B cell (primary cell): ENCODE data around the gene EFCAB14. TPM values are rescaled to one million over a fixed set of nuclear protein-coding genes. Genes with fewer than 3 reads are reported as not detected.

Source experiments
- ATAC-seq: fragments of 200-7000 bp; cut with Tn5 transposase; one replicate; pipeline ENCODE4 v1.10.0; 2021; ENCODE audit warnings: low read depth, mild to moderate bottlenecking, moderate number of reproducible peaks, moderate library complexity
- CTCF ChIA-PET: fragments of 350-600 bp; sonication (Branson Sonifier 250); formaldehyde crosslinking; loops from one replicate; lab custom pipeline; 2021; ENCODE audit warnings: antibody characterized with exemption, inconsistent platforms; lab: Charles Lee
- POLR2A ChIA-PET: fragments of 350-600 bp; sonication (Branson Sonifier 250); formaldehyde crosslinking; loops from one replicate; lab custom pipeline; 2021; ENCODE audit warnings: antibody characterized with exemption; lab: Charles Lee
- DNase-seq: peaks from one replicate; pipeline ENCODE4 v3.0.0; 2013
- H2AFZ ChIP-seq: 2 replicates; pipeline ENCODE4 v1.6.1; 2012; ENCODE audit warnings: mild to moderate bottlenecking, low read depth, low read length; ENCODE audit not compliant: insufficient read depth, poor library complexity, severe bottlenecking
- H3K27ac ChIP-seq, 2 donors: 1 replicate in 1 of 2; 2 replicates in 1 of 2; pipeline ENCODE4 v1.5.1; 2012 to 2013; ENCODE audit warnings: low read length in 2 of 2, mild to moderate bottlenecking in 2 of 2, moderate library complexity in 1 of 2
- H3K27me3 ChIP-seq, 4 experiments: fragments of 200-600 bp in 1 of 4; sonication (generic) in 1 of 4; replicated peaks in 1 of 4; 1 replicate in 2 of 4; 2 replicates in 2 of 4; pipeline versions ENCODE4 v1.6.1 to v1.7.0; 2013 to 2016; ENCODE audit warnings: low read length in 3 of 4, mild to moderate bottlenecking in 2 of 4, mixed read lengths in 1 of 4, moderate library complexity in 1 of 4; ENCODE audit not compliant: insufficient read depth in 4 of 4, control insufficient read depth in 3 of 4; ENCODE audit errors: control extremely low read depth in 1 of 4
- H3K36me3 ChIP-seq, 2 experiments: replicated peaks in 1 of 2; 1 replicate in 1 of 2; 2 replicates in 1 of 2; pipeline versions ENCODE4 v1.6.1 to v1.7.1; 2013; ENCODE audit warnings: low read length in 1 of 2; ENCODE audit not compliant: insufficient read depth in 2 of 2, control insufficient read depth in 1 of 2; ENCODE audit errors: control extremely low read depth in 1 of 2, extremely low read depth in 1 of 2
- H3K4me1 ChIP-seq, 2 donors: fragments of 200-600 bp in 1 of 2; sonication (generic) in 1 of 2; 1 replicate in 1 of 2; 2 replicates in 1 of 2; pipeline versions ENCODE4 v1.5.1 to v1.6.1; 2013 to 2017; ENCODE audit warnings: low read length in 2 of 2; ENCODE audit not compliant: control insufficient read depth in 2 of 2, insufficient read depth in 2 of 2
- H3K4me2 ChIP-seq: replicated peaks from 2 replicates; pipeline ENCODE3; 2012; ENCODE audit warnings: mild to moderate bottlenecking, low read depth, low read length; ENCODE audit not compliant: poor library complexity, severe bottlenecking
- H3K4me3 ChIP-seq, 5 experiments: fragments of 200-600 bp in 1 of 5; sonication (generic) in 1 of 5; 1 replicate in 3 of 5; 2 replicates in 2 of 5; pipeline versions ENCODE4 v1.5.1 to v1.7.0; 2011 to 2016; ENCODE audit warnings: low read length in 4 of 5, mild to moderate bottlenecking in 4 of 5, low read depth in 2 of 5, control low read depth in 1 of 5, moderate library complexity in 1 of 5; ENCODE audit not compliant: insufficient read depth in 1 of 5; ENCODE audit errors: control extremely low read depth in 1 of 5, extremely low read depth in 1 of 5
- H3K79me2 ChIP-seq: fragments of 200-600 bp; sonication (generic); one replicate; pipeline ENCODE4 v1.6.0; 2016; ENCODE audit warnings: low read length; ENCODE audit not compliant: control insufficient read depth, insufficient read depth
- H3K9ac ChIP-seq: fragments of 200-600 bp; sonication (generic); 2 replicates; pipeline ENCODE4 v1.6.1; 2017; ENCODE audit warnings: mild to moderate bottlenecking, low read length, moderate library complexity
- H3K9me3 ChIP-seq, 3 donors: one replicate each; pipeline versions ENCODE4 v1.6.1 to v1.7.1; 2013; ENCODE audit warnings: low read length in 2 of 3; ENCODE audit not compliant: control insufficient read depth in 2 of 3, insufficient read depth in 1 of 3; ENCODE audit errors: control extremely low read depth in 1 of 3
- H4K20me1 ChIP-seq: 2 replicates; pipeline ENCODE4 v1.6.0; 2012; ENCODE audit warnings: mild to moderate bottlenecking, low read length; ENCODE audit not compliant: insufficient read depth, control insufficient read depth, poor library complexity, severe bottlenecking
- H3K27ac Mint-ChIP-seq: one replicate; pipeline ENCODE4 v1.8.0; 2021; ENCODE audit warnings: mixed read lengths
- H3K27me3 Mint-ChIP-seq: one replicate; pipeline ENCODE4 v1.8.0; 2021; ENCODE audit warnings: mixed read lengths
- H3K4me1 Mint-ChIP-seq: one replicate; pipeline ENCODE4 v1.8.0; 2021; ENCODE audit warnings: mixed read lengths
- H3K4me3 Mint-ChIP-seq: one replicate; pipeline ENCODE4 v1.8.0; 2021; ENCODE audit warnings: mixed read lengths
- H3K9me3 Mint-ChIP-seq: one replicate; pipeline ENCODE4 v1.8.0; 2022; ENCODE audit warnings: mixed read lengths; ENCODE audit not compliant: insufficient read depth
- EZH2 ChIP-seq: IDR thresholded peaks from 2 replicates; pipeline ENCODE4 v1.6.1; 2012; ENCODE audit warnings: borderline replicate concordance, low read depth, mild to moderate bottlenecking, moderate library complexity, low read length; ENCODE audit not compliant: insufficient read depth, poor library complexity, severe bottlenecking
- WGBS: methylation state at CpG from one replicate; pipeline ENCODE4 v1.1.5; 2013; ENCODE audit warnings: missing lambda C conversion rate; ENCODE audit not compliant: insufficient coverage; 5-methylcytosine and 5-hydroxymethylcytosine counted together
- intact Hi-C: fragments of 100-400 bp; cut with micrococcal nuclease; formaldehyde crosslinking; loops from one replicate; pipeline ENCODE4 v1.10.0; 2022
- polyA plus RNA-seq: library from polyadenylated mRNA; depleted of rRNA; stranded (reverse); fragments of >200 nt; gene quantifications from 2 replicates; pipeline ENCODE4 v1.2.3, GENCODE V29; 2012
- total RNA-seq, 2 donors: library from RNA; stranded (reverse); fragments of 120-200 nt in 1 of 2; gene quantifications; 1 replicate in 1 of 2; 2 replicates in 1 of 2; pipeline versions ENCODE4 v1.2.3 to v1.2.4, GENCODE V29; 2013 to 2022
- TF ChIP-seq, protein P1 (sequence below): fragments of 200-600 bp; IDR thresholded peaks from one replicate; pipeline ENCODE4 v1.8.0; 2022; ENCODE audit warnings: antibody characterized with exemption, mild to moderate bottlenecking

EFCAB14 gene
- total and polyA plus RNA-seq, 2 donors (not counting 1 experiment from before 2014, with no cell fraction given), result 22.8 to 98.8 TPM

DNA sequence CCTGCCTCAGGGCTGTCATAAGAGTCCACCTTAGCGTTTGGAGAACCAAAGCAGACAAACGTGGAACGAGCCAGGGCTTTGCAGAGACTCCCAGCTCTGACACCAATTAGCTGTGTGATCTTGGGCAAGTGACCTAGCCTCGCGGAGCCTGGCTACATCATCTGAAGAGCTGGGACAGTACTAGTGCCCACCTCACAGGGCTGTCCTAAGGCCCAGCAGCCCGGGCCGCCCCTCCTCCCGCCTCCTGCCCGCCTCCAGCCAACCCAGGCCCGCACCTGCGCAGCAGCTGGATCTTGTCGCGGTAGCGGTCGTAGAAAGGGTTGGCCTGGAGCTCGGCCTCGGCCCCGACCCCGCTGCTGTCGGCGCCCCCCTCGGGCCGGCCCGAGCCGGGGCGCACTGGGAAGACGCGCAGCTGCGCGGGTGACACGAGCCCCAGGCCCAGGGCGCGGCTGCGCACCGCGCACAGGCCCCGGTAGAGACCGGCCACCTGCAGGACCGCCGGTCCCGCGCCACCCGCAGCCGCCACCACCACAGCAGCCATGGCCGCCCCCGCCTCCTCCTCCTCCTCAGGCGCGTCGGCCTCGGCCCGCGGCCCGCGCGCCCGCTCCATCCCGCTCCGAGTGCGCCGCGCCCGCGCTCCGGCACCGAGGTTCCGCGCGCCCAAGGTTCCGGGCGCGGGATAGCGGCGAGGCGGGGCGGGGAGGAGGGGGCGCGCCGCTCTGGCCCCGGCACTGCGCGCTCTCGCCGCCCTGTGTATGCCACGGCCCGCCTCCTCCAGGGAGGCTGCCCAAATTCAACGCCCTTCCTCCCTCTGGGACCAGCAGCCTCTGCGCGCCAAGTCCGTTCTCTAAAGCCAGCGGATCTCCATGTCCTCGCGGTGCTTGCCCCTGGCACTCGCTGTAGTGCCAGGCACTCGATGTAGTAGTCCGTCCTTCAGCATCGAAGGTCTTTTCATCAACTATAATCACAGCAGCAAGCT is 50.8 kb downstream of the EFCAB14 start, which contains the start of gene ATPAF1:
Gene ATPAF1, minus strand, starts transcription at position 583 of the 979 bp plus-strand sequence. Its CDS starts 42 bp downstream, at position 541.
- Histone ChIP-seq H3K27me3 (no peaks in the 10 kb centered on the region), H2AFZ (peak within 1 kb of the TSS; percentile 77), H3K36me3 (peaks cover 0 to 14% of the 10 kb centered on the region in 2 experiments), H3K4me3 (peak within 1 kb of the TSS; percentile 61 to 89 (median 77)), H3K4me1 (peaks cover 13 to 16% of the 10 kb centered on the region in 2 donors), H4K20me1 (no peaks in the 10 kb centered on the region), H3K9ac (peak within 1 kb of the TSS; percentile 87), H3K9me3 (no peaks in the 10 kb centered on the region), H3K79me2 (peaks cover 17% of the 10 kb centered on the region), H3K27ac (peak within 1 kb of the TSS in 1 of 2 donors; percentile 50), H3K4me2 (peak within 1 kb of the TSS; percentile 86)
- WGBS, result 2% methylated on average over 93 of the region's 96 CpGs
- Mint-ChIP-seq H3K4me1 (peaks cover 14% of the 10 kb centered on the region), H3K27me3 (no peaks in the 10 kb centered on the region), H3K4me3 (peak within 1 kb of the TSS; percentile 85), H3K9me3 (no peaks in the 10 kb centered on the region), H3K27ac (peak within 1 kb of the TSS; percentile 51)
- ChIA-PET POLR2A (interaction anchor here (1.5 kb wide), 1 partner anchor 64 kb away, joined by 3 read pairs; the partner anchor contains the start of gene MKNK1), CTCF (interaction anchor here (1.0 to 1.2 kb wide), 3 partner anchors 49 to 58 kb away, joined by 4 read pairs; partner anchors contain the start of gene MOB3C)
- ATAC-seq (peak; percentile 83), DNase-seq (peak; percentile 72)
- TF ChIP-seq, protein P1, sequence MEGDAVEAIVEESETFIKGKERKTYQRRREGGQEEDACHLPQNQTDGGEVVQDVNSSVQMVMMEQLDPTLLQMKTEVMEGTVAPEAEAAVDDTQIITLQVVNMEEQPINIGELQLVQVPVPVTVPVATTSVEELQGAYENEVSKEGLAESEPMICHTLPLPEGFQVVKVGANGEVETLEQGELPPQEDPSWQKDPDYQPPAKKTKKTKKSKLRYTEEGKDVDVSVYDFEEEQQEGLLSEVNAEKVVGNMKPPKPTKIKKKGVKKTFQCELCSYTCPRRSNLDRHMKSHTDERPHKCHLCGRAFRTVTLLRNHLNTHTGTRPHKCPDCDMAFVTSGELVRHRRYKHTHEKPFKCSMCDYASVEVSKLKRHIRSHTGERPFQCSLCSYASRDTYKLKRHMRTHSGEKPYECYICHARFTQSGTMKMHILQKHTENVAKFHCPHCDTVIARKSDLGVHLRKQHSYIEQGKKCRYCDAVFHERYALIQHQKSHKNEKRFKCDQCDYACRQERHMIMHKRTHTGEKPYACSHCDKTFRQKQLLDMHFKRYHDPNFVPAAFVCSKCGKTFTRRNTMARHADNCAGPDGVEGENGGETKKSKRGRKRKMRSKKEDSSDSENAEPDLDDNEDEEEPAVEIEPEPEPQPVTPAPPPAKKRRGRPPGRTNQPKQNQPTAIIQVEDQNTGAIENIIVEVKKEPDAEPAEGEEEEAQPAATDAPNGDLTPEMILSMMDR, result no peak
- no peak for TF ChIP-seq EZH2
- intact Hi-C loops, result loop anchor here (1.0 kb wide), 1 partner anchor 51 kb away; the partner anchor contains the start of gene EFCAB14
